ENCODE data around the gene VWC2.

VWC2 gene

GRCh38 chr7:49762666-49763065 lies 10.8 kb upstream of the VWC2 start:
- Histone ChIP-seq H3K4me3 (ENCODE audit: low read length, poor library complexity, severe bottlenecking) (no peak overlapping the region), H3K9ac (ENCODE audit: low read depth, low read length, poor library complexity, severe bottlenecking) (no peak overlapping the region), H4K20me1 (ENCODE audit: insufficient read depth, low read length, poor library complexity, severe bottlenecking) (no peaks in the 10 kb centered on the region), H3K9me3 (ENCODE audit: insufficient read depth, low read depth, low read length) (no peaks in the 10 kb centered on the region), H3K27me3 (ENCODE audit: insufficient read depth, low read length, poor library complexity, severe bottlenecking) (no peaks in the 10 kb centered on the region), H3F3A (ENCODE audit: low read depth) (no peaks in the 10 kb centered on the region), H2AFZ (ENCODE audit: low read length) (no peak overlapping the region), H3K4me1 (ENCODE audit: insufficient read depth, low read length, poor library complexity, severe bottlenecking) (no peaks in the 10 kb centered on the region), H3K4me2 (ENCODE audit: low read depth, low read length, poor library complexity, severe bottlenecking) (no peak overlapping the region), H3K79me2 (ENCODE audit: insufficient read depth, low read length) (no peaks in the 10 kb centered on the region), H3K9me2 (replicated peaks; ENCODE audit: low read depth, low read length) (no peaks in the 10 kb centered on the region), H3K36me3 (ENCODE audit: insufficient read depth, low read length) (no peaks in the 10 kb centered on the region)
- TF ChIP-seq EZH2phosphoT487 (IDR thresholded peaks at IDR 0.05; ENCODE audit: borderline replicate concordance) (no peak), CTCF (conservative IDR thresholded peaks at IDR 0.05; ENCODE audit: low read length) (no peak)

GRCh38 chr7:49763791-49764190 lies 9.6 kb upstream of the VWC2 start:
- no peak overlapping the region for H2AFZ ChIP-seq (ENCODE audit: low read length)

DNA sequence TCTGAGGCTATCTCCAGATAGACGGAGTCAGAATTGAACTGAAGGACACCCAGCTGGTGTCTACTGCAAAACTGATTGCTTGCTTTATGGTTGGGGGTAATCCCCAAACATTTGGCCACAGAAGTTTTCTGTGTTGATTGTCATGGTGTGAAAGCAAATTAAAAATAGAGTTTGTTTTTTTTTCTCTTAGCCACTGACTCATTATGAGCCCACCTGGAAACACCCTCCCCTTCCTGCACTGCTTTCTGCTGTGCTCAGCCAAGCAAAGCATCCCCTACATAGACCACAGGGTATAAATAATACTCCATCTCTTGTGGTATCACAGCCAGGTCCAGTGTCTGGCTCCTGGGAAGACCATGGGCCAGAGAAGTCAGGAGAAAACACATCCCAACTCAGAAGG lies 6.5 kb upstream of the VWC2 start:
- H3F3A ChIP-seq (ENCODE audit: low read depth), result no peaks in the 10 kb centered on the region
- H3K9me3 ChIP-seq (ENCODE audit: insufficient read depth, low read depth, low read length), result no peaks in the 10 kb centered on the region
- H3K9me2 ChIP-seq (replicated peaks; ENCODE audit: low read depth, low read length), result no peaks in the 10 kb centered on the region
- no peak overlapping the region for H2AFZ ChIP-seq (ENCODE audit: low read length)
- H3K9ac ChIP-seq (ENCODE audit: low read depth, low read length, poor library complexity, severe bottlenecking), result no peak overlapping the region
- no peaks in the 10 kb centered on the region for H3K27me3 ChIP-seq (ENCODE audit: insufficient read depth, low read length, poor library complexity, severe bottlenecking)
- H3K36me3 ChIP-seq (ENCODE audit: insufficient read depth, low read length), result no peaks in the 10 kb centered on the region
- H3K4me3 ChIP-seq (ENCODE audit: low read length, poor library complexity, severe bottlenecking), result no peak overlapping the region
- H4K20me1 ChIP-seq (ENCODE audit: insufficient read depth, low read length, poor library complexity, severe bottlenecking), result no peaks in the 10 kb centered on the region
- H3K4me2 ChIP-seq (ENCODE audit: low read depth, low read length, poor library complexity, severe bottlenecking), result no peak overlapping the region
- TF ChIP-seq EZH2phosphoT487 (IDR thresholded peaks at IDR 0.05; ENCODE audit: borderline replicate concordance), result no peak
- TF ChIP-seq CTCF (conservative IDR thresholded peaks at IDR 0.05; ENCODE audit: low read length), result no peak
- H3K79me2 ChIP-seq (ENCODE audit: insufficient read depth, low read length), result no peaks in the 10 kb centered on the region
- H3K4me1 ChIP-seq (ENCODE audit: insufficient read depth, low read length, poor library complexity, severe bottlenecking), result no peaks in the 10 kb centered on the region

More at GRCh38 chr7:49763791-49764190, 9.6 kb upstream of the VWC2 start:
- Histone ChIP-seq H3K4me3 (ENCODE audit: low read length, poor library complexity, severe bottlenecking) (no peak overlapping the region), H3K9me3 (ENCODE audit: insufficient read depth, low read depth, low read length) (no peaks in the 10 kb centered on the region), H3K36me3 (ENCODE audit: insufficient read depth, low read length) (no peaks in the 10 kb centered on the region), H3K4me1 (ENCODE audit: insufficient read depth, low read length, poor library complexity, severe bottlenecking) (no peaks in the 10 kb centered on the region), H3K79me2 (ENCODE audit: insufficient read depth, low read length) (no peaks in the 10 kb centered on the region), H3K27me3 (ENCODE audit: insufficient read depth, low read length, poor library complexity, severe bottlenecking) (no peaks in the 10 kb centered on the region), H3K9ac (ENCODE audit: low read depth, low read length, poor library complexity, severe bottlenecking) (no peak overlapping the region), H4K20me1 (ENCODE audit: insufficient read depth, low read length, poor library complexity, severe bottlenecking) (no peaks in the 10 kb centered on the region), H3F3A (ENCODE audit: low read depth) (no peaks in the 10 kb centered on the region), H3K9me2 (replicated peaks; ENCODE audit: low read depth, low read length) (no peaks in the 10 kb centered on the region), H3K4me2 (ENCODE audit: low read depth, low read length, poor library complexity, severe bottlenecking) (no peak overlapping the region)
- no peak for TF ChIP-seq CTCF (conservative IDR thresholded peaks at IDR 0.05; ENCODE audit: low read length)
- TF ChIP-seq EZH2phosphoT487 (IDR thresholded peaks at IDR 0.05; ENCODE audit: borderline replicate concordance), result no peak
